Liver (tissue), 9 donors: ENCODE measurements around the gene TXNDC11. TPM values are rescaled to one million over a fixed set of nuclear protein-coding genes. Genes with fewer than 3 reads are reported as not detected.
A peak's percentile ranks its signal among the peaks of the same experiment; 100 is the strongest.

Experiments used
- DNase-seq: peaks from one replicate; pipeline ENCODE4 v3.0.0-alpha.2; 2017; ENCODE audit warnings: low spot score
- H3K27ac ChIP-seq, 2 donors: one replicate each; pipeline ENCODE4 v1.7.0; 2013; ENCODE audit warnings: inconsistent platforms in 2 of 2, low read length in 2 of 2, control low read depth in 1 of 2, low read depth in 1 of 2, mild to moderate bottlenecking in 1 of 2
- H3K27me3 ChIP-seq, 4 donors: one replicate each; pipeline versions ENCODE4 v1.6.1 to v1.7.0; 2013; ENCODE audit warnings: low read length in 3 of 4, inconsistent platforms in 1 of 4, mild to moderate bottlenecking in 1 of 4, moderate library complexity in 1 of 4; ENCODE audit not compliant: control insufficient read depth in 4 of 4, insufficient read depth in 4 of 4
- H3K36me3 ChIP-seq, 4 donors: one replicate each; pipeline versions ENCODE4 v1.6.1 to v1.7.0; 2013; ENCODE audit warnings: low read length in 3 of 4, mild to moderate bottlenecking in 3 of 4, low read depth in 1 of 4, moderate library complexity in 1 of 4; ENCODE audit not compliant: control insufficient read depth in 4 of 4, insufficient read depth in 3 of 4
- H3K4me1 ChIP-seq, 4 donors: one replicate each; pipeline versions ENCODE4 v1.6.1 to v1.7.0; 2013; ENCODE audit warnings: low read length in 3 of 4, mild to moderate bottlenecking in 3 of 4, moderate library complexity in 1 of 4; ENCODE audit not compliant: control insufficient read depth in 4 of 4, insufficient read depth in 4 of 4
- H3K4me3 ChIP-seq, 3 donors: one replicate each; pipeline versions ENCODE4 v1.6.1 to v1.7.0; 2013; ENCODE audit warnings: low read length in 3 of 3, control low read depth in 1 of 3, low read depth in 1 of 3, mild to moderate bottlenecking in 1 of 3
- H3K9ac ChIP-seq, 2 donors: one replicate each; pipeline ENCODE4 v1.7.0; 2013; ENCODE audit warnings: low read length in 2 of 2, mild to moderate bottlenecking in 2 of 2, moderate library complexity in 2 of 2, control low read depth in 1 of 2, low read depth in 1 of 2
- H3K9me3 ChIP-seq, 4 donors: one replicate each; pipeline versions ENCODE4 v1.6.1 to v1.7.0; 2013; ENCODE audit warnings: low read length in 3 of 4; ENCODE audit not compliant: control insufficient read depth in 4 of 4
- FOXA1 ChIP-seq: IDR thresholded peaks from 2 replicates; pipeline ENCODE4 v1.6.1; 2016; ENCODE audit warnings: antibody characterized with exemption
- FOXA2 ChIP-seq: IDR thresholded peaks from 2 replicates; pipeline ENCODE4 v1.6.1; 2016; ENCODE audit warnings: antibody characterized with exemption
- HNF4G ChIP-seq: IDR thresholded peaks from 2 replicates; pipeline ENCODE4 v1.6.1; 2016; ENCODE audit warnings: antibody characterized with exemption
- NR2F2 ChIP-seq: IDR thresholded peaks from 2 replicates; pipeline ENCODE4 v1.6.1; 2016; ENCODE audit warnings: antibody characterized with exemption
- RAD21 ChIP-seq, 2 donors: IDR thresholded peaks; 2 replicates each; pipeline ENCODE4 v1.6.1; 2016; ENCODE audit warnings: antibody characterized with exemption in 2 of 2, mild to moderate bottlenecking in 2 of 2
- RXRA ChIP-seq, 2 donors: IDR thresholded peaks; 2 replicates each; pipeline ENCODE4 v1.6.1; 2017 to 2018; ENCODE audit warnings: antibody characterized with exemption in 2 of 2, mild to moderate bottlenecking in 1 of 2
- SP1 ChIP-seq: IDR thresholded peaks from 2 replicates; pipeline ENCODE4 v1.6.1; 2018; ENCODE audit warnings: antibody characterized with exemption, mild to moderate bottlenecking
- TAF1 ChIP-seq: conservative IDR thresholded peaks from 2 replicates; pipeline ENCODE4 v1.6.1; 2016; ENCODE audit warnings: antibody characterized with exemption, mild to moderate bottlenecking
- YY1 ChIP-seq: IDR thresholded peaks from 2 replicates; pipeline ENCODE4 v1.6.1; 2016; ENCODE audit warnings: antibody characterized with exemption, mild to moderate bottlenecking
- WGBS: extraction: QIAGEN DNeasy Blood & Tissue Kit; methylation state at CpG from one replicate; pipeline ENCODE4 v1.1.7; 2013; 5-methylcytosine and 5-hydroxymethylcytosine counted together
- polyA plus RNA-seq, 2 donors: library from polyadenylated mRNA; stranded (reverse) in 1 of 2; unstranded in 1 of 2; fragments of 200-250 nt in 1 of 2; fragments of >200 nt in 1 of 2; fragmentation: Nextera tagmentation in 1 of 2; extraction: Ambion mirVana in 1 of 2; gene quantifications; one replicate each; pipeline versions ENCODE4 v1.2.1 to v1.2.3, GENCODE V29; 2013 to 2015
- total RNA-seq, 2 donors: library from RNA; depleted of rRNA; stranded (reverse); fragments of >200 nt; gene quantifications; one replicate each; pipeline ENCODE4 v1.2.3, GENCODE V29; 2014
- TF ChIP-seq, protein P1 (sequence below): IDR thresholded peaks from 2 replicates; pipeline ENCODE4 v1.6.1; 2016; ENCODE audit warnings: antibody characterized with exemption
- TF ChIP-seq, protein P2 (sequence below): IDR thresholded peaks from 2 replicates; pipeline ENCODE4 v1.6.1; 2016; ENCODE audit warnings: antibody characterized with exemption
- TF ChIP-seq, protein P3 (sequence below): IDR thresholded peaks from 2 replicates; pipeline ENCODE4 v1.6.1; 2016; ENCODE audit warnings: antibody characterized with exemption
- donor health status: healthy.
- donor health status: healthy.
- donor health status: healthy.
- donor health status: healthy.
- donor health status: healthy.

TXNDC11 gene
- total and polyA plus RNA-seq, 4 donors = 26.4 to 63.5 (median 48.5) TPM

DNA sequence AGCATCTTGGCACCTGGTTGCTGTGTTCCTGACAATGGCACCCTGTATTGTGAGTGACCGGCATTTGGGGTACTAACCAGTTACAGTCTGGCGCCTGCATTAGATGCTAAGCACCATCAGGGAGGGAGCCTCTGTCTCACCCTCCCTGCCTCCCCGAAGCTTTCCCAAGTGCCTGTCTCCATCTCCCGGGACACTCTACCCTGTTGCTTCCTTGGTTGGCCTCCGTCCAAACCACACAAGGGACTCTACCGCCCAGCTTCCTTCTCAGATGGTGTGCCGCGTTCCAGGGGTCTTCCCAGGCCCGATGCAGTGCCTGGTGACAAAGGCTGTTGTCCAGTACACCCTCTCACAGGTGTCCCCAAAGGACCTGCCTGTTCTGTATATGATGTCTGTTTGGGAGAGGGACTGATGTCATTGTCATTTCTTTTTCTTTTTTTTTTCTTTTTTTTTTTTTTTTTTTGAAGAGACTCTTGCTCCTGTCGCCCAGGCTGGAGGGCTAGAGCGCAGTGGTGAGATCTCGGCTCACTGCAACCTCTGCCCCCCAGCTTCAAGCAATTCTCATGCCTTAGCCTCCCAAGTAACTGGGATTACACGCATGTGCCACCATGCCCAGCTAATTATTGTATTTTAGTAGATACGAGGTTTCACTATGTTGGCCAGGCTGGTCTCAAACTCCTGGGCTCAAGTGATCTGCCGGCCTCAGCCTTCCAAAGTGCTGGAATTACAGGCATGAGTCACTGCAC, 67.7 kb downstream of the TXNDC11 start:
- TF ChIP-seq FOXA1 = no peak
- no peak for TF ChIP-seq TAF1
- no peak for TF ChIP-seq HNF4G
- TF ChIP-seq YY1 = no peak
- no peak for TF ChIP-seq NR2F2
- TF ChIP-seq, protein P1, sequence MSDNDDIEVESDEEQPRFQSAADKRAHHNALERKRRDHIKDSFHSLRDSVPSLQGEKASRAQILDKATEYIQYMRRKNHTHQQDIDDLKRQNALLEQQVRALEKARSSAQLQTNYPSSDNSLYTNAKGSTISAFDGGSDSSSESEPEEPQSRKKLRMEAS = no peak
- TF ChIP-seq RXRA (IDR thresholded peaks at IDR 0.05) = no peak
- TF ChIP-seq, protein P2, sequence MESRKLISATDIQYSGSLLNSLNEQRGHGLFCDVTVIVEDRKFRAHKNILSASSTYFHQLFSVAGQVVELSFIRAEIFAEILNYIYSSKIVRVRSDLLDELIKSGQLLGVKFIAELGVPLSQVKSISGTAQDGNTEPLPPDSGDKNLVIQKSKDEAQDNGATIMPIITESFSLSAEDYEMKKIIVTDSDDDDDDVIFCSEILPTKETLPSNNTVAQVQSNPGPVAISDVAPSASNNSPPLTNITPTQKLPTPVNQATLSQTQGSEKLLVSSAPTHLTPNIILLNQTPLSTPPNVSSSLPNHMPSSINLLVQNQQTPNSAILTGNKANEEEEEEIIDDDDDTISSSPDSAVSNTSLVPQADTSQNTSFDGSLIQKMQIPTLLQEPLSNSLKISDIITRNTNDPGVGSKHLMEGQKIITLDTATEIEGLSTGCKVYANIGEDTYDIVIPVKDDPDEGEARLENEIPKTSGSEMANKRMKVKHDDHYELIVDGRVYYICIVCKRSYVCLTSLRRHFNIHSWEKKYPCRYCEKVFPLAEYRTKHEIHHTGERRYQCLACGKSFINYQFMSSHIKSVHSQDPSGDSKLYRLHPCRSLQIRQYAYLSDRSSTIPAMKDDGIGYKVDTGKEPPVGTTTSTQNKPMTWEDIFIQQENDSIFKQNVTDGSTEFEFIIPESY = no peak
- DNase-seq = no peak
- Histone ChIP-seq H3K36me3 (peaks cover 0 to 21% (median 15%) of the 10 kb centered on the region in 4 donors), H3K4me1 (peaks cover 2 to 65% (median 23%) of the 10 kb centered on the region in 4 donors), H3K27ac (peak overlapping the region; percentile 60 to 69), H3K27me3 (no peaks in the 10 kb centered on the region), H3K4me3 (no peak overlapping the region), H3K9ac (no peak overlapping the region), H3K9me3 (no peaks in the 10 kb centered on the region)
- WGBS = 77% methylated on average over 15 of the region's 15 CpGs

DNA sequence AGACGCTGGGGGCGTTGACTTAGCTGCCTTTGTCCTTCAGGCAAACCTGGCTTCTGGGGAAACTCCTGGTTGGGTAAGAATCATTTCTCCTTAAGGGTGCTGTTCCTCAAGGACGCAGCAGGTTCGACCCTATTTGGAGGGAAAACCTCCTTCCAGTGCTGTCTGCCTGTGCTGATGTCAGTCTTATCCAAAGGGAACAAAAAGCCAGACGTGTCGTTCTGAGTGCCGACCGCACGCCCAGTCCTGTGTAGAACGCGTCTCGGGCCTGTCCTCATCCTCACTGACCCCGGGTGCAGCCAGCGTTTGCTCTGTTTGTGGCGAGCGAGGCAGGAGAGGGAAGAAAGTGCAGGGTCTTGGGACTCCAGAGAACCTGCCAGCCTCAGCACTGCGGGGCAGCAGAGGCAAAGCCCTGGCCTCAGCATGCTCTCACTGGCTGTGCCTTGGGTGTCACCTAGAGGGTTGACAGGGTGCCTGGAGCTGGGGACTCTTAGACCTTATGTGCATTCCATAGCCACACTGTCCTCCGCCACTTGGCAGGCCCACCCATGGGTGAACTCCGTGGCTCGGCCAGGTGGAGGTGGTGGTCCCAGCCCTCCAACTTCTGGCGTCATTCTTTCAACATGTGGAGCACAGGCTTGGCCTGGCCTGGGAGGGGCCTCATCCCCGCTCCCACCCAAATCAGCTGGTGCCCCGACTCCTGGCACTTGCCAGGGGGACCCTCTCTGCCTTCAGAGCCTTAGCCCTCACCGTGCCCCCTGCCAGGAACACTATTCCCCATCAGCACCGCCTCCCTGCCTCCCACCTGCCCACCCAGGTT, 68.4 kb downstream of the TXNDC11 start:
- Histone ChIP-seq H3K4me1 (peaks cover 2 to 64% (median 23%) of the 10 kb centered on the region in 4 donors), H3K9ac (no peak overlapping the region), H3K9me3 (no peaks in the 10 kb centered on the region), H3K27me3 (no peaks in the 10 kb centered on the region), H3K36me3 (peaks cover 0 to 16% (median 9%) of the 10 kb centered on the region in 4 donors), H3K4me3 (no peak overlapping the region), H3K27ac (no peak overlapping the region)
- TF ChIP-seq RAD21 (IDR thresholded peaks at IDR 0.05) (no peak), HNF4G (no peak)
- TF ChIP-seq, protein P3, sequence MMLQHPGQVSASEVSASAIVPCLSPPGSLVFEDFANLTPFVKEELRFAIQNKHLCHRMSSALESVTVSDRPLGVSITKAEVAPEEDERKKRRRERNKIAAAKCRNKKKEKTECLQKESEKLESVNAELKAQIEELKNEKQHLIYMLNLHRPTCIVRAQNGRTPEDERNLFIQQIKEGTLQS = no peak
- 91% methylated on average over 25 of the region's 25 CpGs for WGBS
- DNase-seq = no peak

DNA sequence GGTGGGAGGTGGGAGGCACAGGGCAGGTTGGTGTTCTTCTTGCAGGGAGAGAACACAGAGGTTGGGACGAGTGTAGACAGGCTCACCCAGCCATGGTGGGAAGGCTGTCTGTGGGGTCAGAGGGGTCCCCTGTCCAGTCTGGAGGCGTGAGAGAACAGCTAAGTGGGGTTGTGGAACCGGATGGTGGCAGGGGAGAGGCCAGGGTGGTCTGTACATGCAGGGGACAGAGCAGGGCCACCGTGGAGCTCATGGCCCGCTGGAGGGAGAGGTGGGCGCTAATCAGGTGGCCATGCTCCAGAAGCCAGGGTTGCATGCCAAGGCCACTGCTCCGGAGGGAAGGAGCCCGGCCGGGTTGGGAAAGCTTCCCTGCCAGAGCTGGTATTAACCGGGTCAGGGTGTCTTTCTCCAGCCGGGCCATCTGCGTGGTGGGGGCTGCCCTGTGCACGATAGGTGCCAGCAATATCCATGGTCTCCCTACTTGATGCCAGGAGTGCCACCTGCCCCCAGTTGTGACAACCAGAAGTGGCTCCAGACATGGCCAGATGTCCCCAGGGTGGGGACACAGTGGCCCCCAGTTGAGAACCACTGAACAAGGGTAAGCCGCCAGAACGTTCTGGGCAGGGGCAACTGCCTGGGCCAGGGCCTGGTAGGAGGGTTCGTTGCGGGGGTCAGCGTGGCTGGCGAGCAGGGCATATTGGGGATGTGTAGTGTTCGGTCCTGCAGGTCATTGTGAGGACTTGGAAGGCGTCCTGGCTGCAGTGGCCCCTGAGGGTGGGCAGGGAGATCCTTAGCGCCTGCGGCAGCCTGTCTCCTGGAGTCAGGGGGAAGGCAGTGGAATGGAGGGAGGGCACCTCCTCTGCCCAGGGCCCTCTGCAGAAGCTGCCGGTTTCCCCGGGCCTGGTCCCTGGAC, 69.3 kb downstream of the TXNDC11 start:
- no peaks in the 10 kb centered on the region for H3K9me3 ChIP-seq
- TF ChIP-seq SP1 (no peak), FOXA2 (no peak)
- H3K4me1 ChIP-seq = peaks cover 6 to 62% (median 20%) of the 10 kb centered on the region in 4 donors
- H3K9ac ChIP-seq = no peak overlapping the region
- H3K27ac ChIP-seq = peak overlapping the region in 1 of 2 donors; percentile 55
- H3K27me3 ChIP-seq = no peaks in the 10 kb centered on the region
- DNase-seq = no peak
- peaks cover 0 to 9% (median 6%) of the 10 kb centered on the region in 4 donors for H3K36me3 ChIP-seq
- 83% methylated on average over 25 of the region's 25 CpGs for WGBS
- no peak overlapping the region for H3K4me3 ChIP-seq
